HepG2 (cell line): ENCODE results near the gene LIF. TPM values are rescaled to one million over a fixed set of nuclear protein-coding genes. Genes with fewer than 3 reads are reported as not detected.

Experiments used
- ATAC-seq: fragments of 200-7000 bp; cut with Tn5 transposase; 3 replicates; pipeline ENCODE4 v1.9.1; 2020; ENCODE audit warnings: mild to moderate bottlenecking, moderate library complexity
- BruUV-seq: library from RNA; stranded (reverse); fragments of 400-500 nt; replicated peaks from 2 replicates; lab custom pipeline; 2021; lab: Mats Ljungman, UMichigan
- CTCF ChIA-PET: fragments of 300-600 bp; formaldehyde crosslinking; extraction: SDS; loops from one replicate; lab custom pipeline; 2021; ENCODE audit warnings: low total read pairs, inconsistent platforms, low intra/inter-chr PET ratio; lab: Yijun Ruan, JAX
- POLR2A ChIA-PET: fragments of 350-600 bp; sonication (Branson Sonifier 250); formaldehyde crosslinking; loops from one replicate; lab custom pipeline; 2020; ENCODE audit warnings: antibody characterized with exemption, inconsistent platforms; lab: Yijun Ruan, JAX
- DNase-seq: peaks from one replicate; pipeline ENCODE4 v3.0.0-alpha.2; 2015; ENCODE audit warnings: low spot score
- FAIRE-seq: peaks from 3 replicates; lab custom pipeline; 2011; peaks lifted over from hg19 to GRCh38; lab: Jason Lieb, UNC
- H2AFZ ChIP-seq: one replicate; pipeline ENCODE4 v1.6.1; 2011; ENCODE audit warnings: low read length, inconsistent platforms
- H3K27ac ChIP-seq: fragments of 300-600 bp; 3 replicates; pipeline ENCODE4 v1.8.0; 2011; ENCODE audit warnings: mixed run types, mild to moderate bottlenecking, mixed read lengths, low read length, inconsistent platforms; ENCODE audit not compliant: insufficient read depth; ENCODE audit errors: extremely low read length
- H3K27me3 ChIP-seq, 2 experiments: fragments of 200-600 bp in 1 of 2; 2 replicates in 1 of 2; 3 replicates in 1 of 2; pipeline versions ENCODE4 v1.6.0 to v1.8.0; 2011; ENCODE audit warnings: low read length in 2 of 2, mild to moderate bottlenecking in 2 of 2, moderate library complexity in 2 of 2, inconsistent platforms in 1 of 2; ENCODE audit not compliant: insufficient read depth in 2 of 2, control insufficient read depth in 1 of 2
- H3K36me3 ChIP-seq, 2 experiments: fragments of 200-600 bp in 1 of 2; replicated peaks in 1 of 2; 2 replicates in 1 of 2; 3 replicates in 1 of 2; pipeline versions ENCODE4 v1.5.1 to v1.8.0; 2011; ENCODE audit warnings: low read length in 2 of 2, inconsistent platforms in 1 of 2; ENCODE audit not compliant: insufficient read depth in 2 of 2, control insufficient read depth in 1 of 2
- H3K4me1 ChIP-seq: 2 replicates; pipeline ENCODE4 v1.5.1; 2012; ENCODE audit warnings: low read length, inconsistent platforms; ENCODE audit not compliant: insufficient read depth
- H3K4me2 ChIP-seq: 2 replicates; pipeline ENCODE4 v1.6.0; 2011; ENCODE audit warnings: low read depth, low read length, inconsistent platforms
- H3K4me3 ChIP-seq, 3 experiments: fragments of 200-600 bp in 1 of 3; sonication (generic), shearing (Covaris generic) in 1 of 3; replicated peaks in 1 of 3; 2 replicates each; pipeline ENCODE4 v1.5.1; 2011 to 2016; ENCODE audit warnings: low read length in 3 of 3, inconsistent platforms in 2 of 3, low read depth in 2 of 3, mild to moderate bottlenecking in 2 of 3, control low read depth in 1 of 3, mixed read lengths in 1 of 3; ENCODE audit not compliant: insufficient read depth in 1 of 3
- H3K79me2 ChIP-seq: one replicate; pipeline ENCODE4 v1.6.1; 2011; ENCODE audit warnings: low read length, inconsistent platforms; ENCODE audit not compliant: insufficient read depth
- H3K9ac ChIP-seq: 2 replicates; pipeline ENCODE4 v1.6.0; 2011; ENCODE audit warnings: mild to moderate bottlenecking, low read depth, low read length, inconsistent platforms; ENCODE audit not compliant: insufficient read depth
- H3K9me3 ChIP-seq: 2 replicates; pipeline ENCODE4 v1.5.1; 2012; ENCODE audit warnings: mild to moderate bottlenecking, low read length
- H4K20me1 ChIP-seq: 2 replicates; pipeline ENCODE4 v1.6.0; 2011; ENCODE audit warnings: inconsistent platforms, mild to moderate bottlenecking, low read length, moderate library complexity; ENCODE audit not compliant: insufficient read depth
- CBFB ChIP-seq: sonication (generic); formaldehyde crosslinking; IDR thresholded peaks from 2 replicates; pipeline ENCODE4 v1.4.0; 2020; ENCODE audit warnings: missing genetic modification reagents
- DNMT3B ChIP-seq: conservative IDR thresholded peaks from 2 replicates; pipeline ENCODE4 v1.6.1; 2016; ENCODE audit warnings: missing biosample characterization, control low read depth
- KDM1A ChIP-seq: IDR thresholded peaks from 2 replicates; pipeline ENCODE4 v1.6.1; 2016; ENCODE audit warnings: missing compliant biosample characterization
- NCOA1 ChIP-seq: sonication (generic); formaldehyde crosslinking; IDR thresholded peaks from 2 replicates; pipeline ENCODE4 v1.9.0; 2021; ENCODE audit warnings: missing genetic modification reagents
- NPAS2 ChIP-seq: sonication (generic); formaldehyde crosslinking; IDR thresholded peaks from 2 replicates; pipeline ENCODE4 v1.8.0; 2022; ENCODE audit warnings: mild to moderate bottlenecking, missing genetic modification reagents, borderline replicate concordance
- REPIN1 ChIP-seq: sonication (generic); formaldehyde crosslinking; IDR thresholded peaks from 2 replicates; pipeline ENCODE4 v1.8.0; 2022; ENCODE audit warnings: missing genetic modification reagents, low read depth, mild to moderate bottlenecking, borderline replicate concordance
- SAFB2 ChIP-seq: sonication (generic); formaldehyde crosslinking; IDR thresholded peaks from 2 replicates; pipeline ENCODE4 v1.5.1; 2020; ENCODE audit warnings: missing genetic modification reagents, low read depth, mild to moderate bottlenecking, borderline replicate concordance
- SCMH1 ChIP-seq: sonication (generic); formaldehyde crosslinking; IDR thresholded peaks from 2 replicates; pipeline ENCODE4 v1.9.0; 2021; ENCODE audit warnings: missing genetic modification reagents, mild to moderate bottlenecking, borderline replicate concordance
- SRSF9 ChIP-seq: fragments of 200-400 bp; formaldehyde crosslinking; IDR thresholded peaks from 2 replicates; pipeline ENCODE4 v1.6.1; 2018; ENCODE audit warnings: borderline replicate concordance, mild to moderate bottlenecking, low read depth, low read length; ENCODE audit not compliant: insufficient read depth, poor library complexity, severe bottlenecking
- STAT5B ChIP-seq: sonication (generic); formaldehyde crosslinking; IDR thresholded peaks from 2 replicates; pipeline ENCODE4 v1.4.0; 2020; ENCODE audit warnings: missing genetic modification reagents
- TBX3 ChIP-seq: fragments of 450-650 bp; IDR thresholded peaks from 2 replicates; pipeline ENCODE4 v1.6.1; 2017; ENCODE audit warnings: antibody characterized with exemption, mild to moderate bottlenecking, inconsistent platforms, borderline replicate concordance
- ZNF326 ChIP-seq: sonication (generic); formaldehyde crosslinking; IDR thresholded peaks from 2 replicates; pipeline ENCODE4 v1.4.0; 2020; ENCODE audit warnings: missing genetic modification reagents, borderline replicate concordance
- ZNF382 ChIP-seq: sonication (generic); formaldehyde crosslinking; IDR thresholded peaks from 2 replicates; pipeline ENCODE4 v1.5.0; 2020; ENCODE audit warnings: missing genetic modification reagents, mild to moderate bottlenecking, borderline replicate concordance
- ZNF644 ChIP-seq: IDR thresholded peaks from 2 replicates; pipeline ENCODE4 v1.6.1; 2016; ENCODE audit warnings: low read depth
- ZNF83 ChIP-seq: sonication (generic); formaldehyde crosslinking; IDR thresholded peaks from 2 replicates; pipeline ENCODE4 v1.4.0; 2020; ENCODE audit warnings: missing genetic modification reagents, mild to moderate bottlenecking, borderline replicate concordance
- ZSCAN22 ChIP-seq: sonication (generic); formaldehyde crosslinking; IDR thresholded peaks from 2 replicates; pipeline ENCODE4 v1.4.0; 2020; ENCODE audit warnings: mild to moderate bottlenecking, missing genetic modification reagents
- ZZZ3 ChIP-seq: sonication (generic); formaldehyde crosslinking; IDR thresholded peaks from 2 replicates; pipeline ENCODE4 v1.4.0; 2020; ENCODE audit warnings: missing genetic modification reagents, mild to moderate bottlenecking, borderline replicate concordance
- WGBS: methylation state at CpG from one replicate; pipeline ENCODE4 v1.1.6; 2017; ENCODE audit warnings: low lambda C conversion rate; 5-methylcytosine and 5-hydroxymethylcytosine counted together
- in situ Hi-C: cut with HindIII; loops from 2 replicates; pipeline ENCODE4 v1.10.0; 2017; ENCODE audit warnings: low pct_unique_long_range_greater_than_20kb; ENCODE audit not compliant: extremely low pct_ligation_motif_present
- intact Hi-C: fragments of 100-400 bp; cut with micrococcal nuclease; formaldehyde crosslinking; loops from one replicate; pipeline ENCODE4 v1.10.0; 2022; ENCODE audit not compliant: unreplicated experiment
- polyA plus RNA-seq, 8 experiments: library from polyadenylated mRNA; depleted of rRNA in 3 of 8; stranded (reverse) in 7 of 8; unstranded in 1 of 8; fragments of >200 nt; fragmentation: Illumina TruSeq in 4 of 8; extraction: Trizol in 4 of 8; gene quantifications; 2 replicates each; pipeline versions ENCODE4 v1.2.1 to v1.2.3, GENCODE V29; 2011 to 2016; ENCODE audit warnings: low read depth in 4 of 8, missing spikeins in 1 of 8, mixed read lengths in 1 of 8; ENCODE audit not compliant: insufficient read depth in 1 of 8
- total RNA-seq, 5 experiments: library from RNA; depleted of rRNA; stranded (reverse); fragments of >200 nt; fragmentation: Illumina TruSeq; extraction: Trizol; gene quantifications; 2 replicates each; pipeline ENCODE4 v1.2.3, GENCODE V29; 2016; ENCODE audit warnings: low read depth in 1 of 5
- TF ChIP-seq, protein P1 (sequence below): sonication (generic); formaldehyde crosslinking; IDR thresholded peaks from 2 replicates; pipeline ENCODE4 v1.4.0; 2020; ENCODE audit warnings: missing genetic modification reagents
- TF ChIP-seq, protein P2 (sequence below): sonication (generic); formaldehyde crosslinking; IDR thresholded peaks from 2 replicates; pipeline ENCODE4 v1.4.0; 2020; ENCODE audit warnings: missing genetic modification reagents; ENCODE audit errors: not compliant biosample characterization

LIF gene
- total and polyA plus RNA-seq, 2 of the 13 experiments (the other 11 are each of a cell fraction or from before 2014, with no cell fraction given) = 3.6 to 8.5 TPM

DNA sequence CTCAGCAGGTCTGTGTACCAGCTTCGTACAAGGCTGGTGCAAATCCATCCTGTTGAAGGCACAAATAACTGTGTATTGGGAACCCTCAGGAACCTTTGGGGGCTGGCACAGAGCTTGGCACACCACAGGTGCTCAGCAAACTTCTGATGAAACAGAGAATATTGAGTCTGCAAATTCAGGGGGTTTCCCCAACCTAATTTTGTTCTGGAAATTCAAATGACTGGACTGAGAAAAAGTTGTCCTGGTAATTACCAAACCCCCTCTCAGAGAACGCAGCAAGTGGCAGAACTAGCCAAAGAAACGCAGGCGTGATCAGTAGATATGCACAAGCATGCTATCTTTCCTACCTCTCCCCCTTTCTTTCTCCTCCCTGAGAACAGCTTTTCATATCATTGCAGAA, 47.6 kb downstream of the LIF start:
- intact Hi-C loops = no loop called here
- H3K4me1 ChIP-seq = peaks cover 38% of the 10 kb centered on the region

More for the DNA sequence above, 47.6 kb downstream of the LIF start:
- no peaks in the 10 kb centered on the region for H4K20me1 ChIP-seq
- no peak for FAIRE-seq
- BruUV-seq = no TSS peak
- no peaks in the 10 kb centered on the region for H3K79me2 ChIP-seq
- no peak for DNase-seq
- no peak overlapping the region for H3K4me2 ChIP-seq
- in situ Hi-C loops = no loop called here
- TF ChIP-seq TBX3 (no peak), STAT5B (CRISPR knock-in tag) (no peak), DNMT3B (CRISPR knock-in tag) (no peak), REPIN1 (CRISPR knock-in tag) (no peak), NCOA1 (CRISPR knock-in tag) (no peak), SCMH1 (CRISPR knock-in tag) (no peak), SAFB2 (CRISPR knock-in tag) (no peak), SRSF9 (no peak), ZSCAN22 (CRISPR knock-in tag) (no peak), CBFB (CRISPR knock-in tag) (no peak), ZZZ3 (CRISPR knock-in tag) (no peak), ZNF83 (CRISPR knock-in tag) (no peak), NPAS2 (CRISPR knock-in tag) (no peak), ZNF326 (CRISPR knock-in tag) (no peak), KDM1A (no peak), ZNF644 (CRISPR knock-in tag) (no peak), ZNF382 (no peak)
- TF ChIP-seq, protein P1, sequence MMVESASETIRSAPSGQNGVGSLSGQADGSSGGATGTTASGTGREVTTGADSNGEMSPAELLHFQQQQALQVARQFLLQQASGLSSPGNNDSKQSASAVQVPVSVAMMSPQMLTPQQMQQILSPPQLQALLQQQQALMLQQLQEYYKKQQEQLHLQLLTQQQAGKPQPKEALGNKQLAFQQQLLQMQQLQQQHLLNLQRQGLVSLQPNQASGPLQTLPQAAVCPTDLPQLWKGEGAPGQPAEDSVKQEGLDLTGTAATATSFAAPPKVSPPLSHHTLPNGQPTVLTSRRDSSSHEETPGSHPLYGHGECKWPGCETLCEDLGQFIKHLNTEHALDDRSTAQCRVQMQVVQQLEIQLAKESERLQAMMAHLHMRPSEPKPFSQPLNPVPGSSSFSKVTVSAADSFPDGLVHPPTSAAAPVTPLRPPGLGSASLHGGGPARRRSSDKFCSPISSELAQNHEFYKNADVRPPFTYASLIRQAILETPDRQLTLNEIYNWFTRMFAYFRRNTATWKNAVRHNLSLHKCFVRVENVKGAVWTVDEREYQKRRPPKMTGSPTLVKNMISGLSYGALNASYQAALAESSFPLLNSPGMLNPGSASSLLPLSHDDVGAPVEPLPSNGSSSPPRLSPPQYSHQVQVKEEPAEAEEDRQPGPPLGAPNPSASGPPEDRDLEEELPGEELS (CRISPR knock-in tag) = no peak
- TF ChIP-seq, protein P2, sequence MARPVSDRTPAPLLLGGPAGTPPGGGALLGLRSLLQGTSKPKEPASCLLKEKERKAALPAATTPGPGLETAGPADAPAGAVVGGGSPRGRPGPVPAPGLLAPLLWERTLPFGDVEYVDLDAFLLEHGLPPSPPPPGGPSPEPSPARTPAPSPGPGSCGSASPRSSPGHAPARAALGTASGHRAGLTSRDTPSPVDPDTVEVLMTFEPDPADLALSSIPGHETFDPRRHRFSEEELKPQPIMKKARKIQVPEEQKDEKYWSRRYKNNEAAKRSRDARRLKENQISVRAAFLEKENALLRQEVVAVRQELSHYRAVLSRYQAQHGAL (CRISPR knock-in tag) = no peak
- TF ChIP-seq, all 625 proteins: peak for 0
- Histone ChIP-seq H3K9ac (no peak overlapping the region), H3K9me3 (no peaks in the 10 kb centered on the region), H3K27me3 (no peaks in the 10 kb centered on the region; a peak in 1 of 5 replicates), H3K36me3 (no peaks in the 10 kb centered on the region), H3K27ac (no peak overlapping the region), H2AFZ (no peak overlapping the region), H3K4me3 (no peak overlapping the region)
- 91% methylated on average over 4 of the region's 4 CpGs for WGBS
- POLR2A ChIA-PET = no interaction called here
- CTCF ChIA-PET = no interaction called here
- no peak for ATAC-seq
